DOHH2 (cell line): Measurements from ENCODE around the gene CDC42.
"Not testable (repeated sequence)": the region's sequence is repeated elsewhere in the genome, so short reads cannot be mapped to it uniquely, and the experiment has no call there.

ENCODE experiments used
- H3F3A ChIP-seq: fragments of 200-600 bp; sonication (generic), shearing (Covaris generic); 2 replicates; pipeline ENCODE4 v1.6.0; 2016; ENCODE audit warnings: antibody characterized with exemption, mild to moderate bottlenecking; ENCODE audit not compliant: control insufficient read depth, insufficient read depth
- H3K27ac ChIP-seq: fragments of 200-600 bp; sonication (generic); 2 replicates; pipeline ENCODE4 v1.5.1; 2014; ENCODE audit warnings: low read depth, mild to moderate bottlenecking, low read length, moderate library complexity
- H3K27me3 ChIP-seq: fragments of 200-600 bp; sonication (generic); 2 replicates; pipeline ENCODE4 v1.6.1; 2014; ENCODE audit warnings: mild to moderate bottlenecking, low read length, mixed read lengths; ENCODE audit not compliant: control insufficient read depth
- H3K36me3 ChIP-seq: fragments of 200-600 bp; sonication (generic); 2 replicates; pipeline ENCODE4 v1.6.1; 2014; ENCODE audit warnings: mild to moderate bottlenecking, low read length, moderate library complexity, mixed read lengths; ENCODE audit not compliant: control insufficient read depth
- H3K4me1 ChIP-seq: fragments of 200-600 bp; sonication (generic); 2 replicates; pipeline ENCODE4 v1.6.1; 2014; ENCODE audit warnings: mild to moderate bottlenecking, low read length, mixed read lengths; ENCODE audit not compliant: control insufficient read depth
- H3K4me2 ChIP-seq: fragments of 200-600 bp; sonication (generic); 2 replicates; pipeline ENCODE4 v1.6.0; 2014; ENCODE audit warnings: mild to moderate bottlenecking, low read length, moderate library complexity
- H3K4me3 ChIP-seq: fragments of 200-600 bp; sonication (generic); 2 replicates; pipeline ENCODE4 v1.5.1; 2014; ENCODE audit warnings: mild to moderate bottlenecking, low read length, mixed read lengths
- H3K79me2 ChIP-seq: fragments of 200-600 bp; sonication (generic); 2 replicates; pipeline ENCODE4 v1.6.1; 2014; ENCODE audit warnings: mild to moderate bottlenecking, low read length, mixed read lengths; ENCODE audit not compliant: control insufficient read depth
- H3K9me2 ChIP-seq: fragments of 200-600 bp; sonication (generic); replicated peaks from 2 replicates; pipeline ENCODE4 v1.6.1; 2014; ENCODE audit warnings: mild to moderate bottlenecking, low read length, mixed read lengths; ENCODE audit not compliant: control insufficient read depth
- H3K9me3 ChIP-seq: fragments of 200-600 bp; sonication (generic); 2 replicates; pipeline ENCODE4 v1.6.1; 2014; ENCODE audit warnings: antibody characterized with exemption, low read length, mixed read lengths; ENCODE audit not compliant: control insufficient read depth, insufficient read depth
- H4K20me1 ChIP-seq: fragments of 200-600 bp; sonication (generic); 2 replicates; pipeline ENCODE4 v1.6.0; 2014; ENCODE audit warnings: low read depth, mild to moderate bottlenecking, antibody characterized with exemption, low read length, moderate library complexity; ENCODE audit not compliant: control insufficient read depth, insufficient read depth
- EZH2phosphoT487 ChIP-seq: fragments of 200-600 bp; sonication (generic); IDR thresholded peaks from 2 replicates; pipeline ENCODE4 v1.6.1; 2017; ENCODE audit warnings: borderline replicate concordance, mild to moderate bottlenecking, antibody characterized with exemption, low read length, moderate library complexity, mixed read lengths
- TF ChIP-seq, protein P1 (sequence below): fragments of 200-600 bp; sonication (generic); IDR thresholded peaks from one replicate; pipeline ENCODE4 v1.5.1; 2014; ENCODE audit warnings: antibody characterized with exemption, mild to moderate bottlenecking, low read depth, low read length; ENCODE audit not compliant: poor library complexity, severe bottlenecking

Gene CDC42

GRCh38 chr1:22009566-22009965 lies 42.9 kb upstream of the CDC42 start:
- H3F3A ChIP-seq, H3K27me3 ChIP-seq, H3K9me3 ChIP-seq, H3K4me1 ChIP-seq, H3K4me3 ChIP-seq, H3K79me2 ChIP-seq, H3K4me2 ChIP-seq, H4K20me1 ChIP-seq, H3K9me2 ChIP-seq, H3K27ac ChIP-seq, H3K36me3 ChIP-seq: not testable (repeated sequence)

DNA sequence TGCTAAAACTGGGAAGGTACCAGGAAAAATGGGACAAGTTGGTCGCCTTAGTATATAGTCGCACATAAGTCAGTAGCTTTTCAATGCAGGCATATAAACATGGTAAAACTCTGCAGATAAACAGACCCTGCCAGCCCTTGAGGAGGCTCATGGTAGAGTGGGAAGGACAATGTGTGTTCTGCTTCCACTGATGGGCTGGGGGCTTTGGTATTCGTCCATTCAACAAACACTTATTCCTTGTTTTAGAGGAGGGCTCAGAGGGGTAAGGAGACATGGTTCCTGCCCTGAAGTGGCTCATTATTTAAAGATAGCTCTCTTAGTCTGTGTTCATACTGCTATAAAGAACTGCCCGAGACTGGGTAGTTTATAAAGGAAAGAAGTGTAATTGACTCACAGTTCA lies 39.8 kb upstream of the CDC42 start:
- not testable (repeated sequence) for H3K27ac ChIP-seq, H3K79me2 ChIP-seq, H4K20me1 ChIP-seq, H3K9me3 ChIP-seq, H3K9me2 ChIP-seq, H3K4me3 ChIP-seq, H3F3A ChIP-seq, H3K4me1 ChIP-seq, H3K4me2 ChIP-seq, H3K36me3 ChIP-seq, H3K27me3 ChIP-seq

- not testable (repeated sequence) for H3K27ac ChIP-seq, H3K9me3 ChIP-seq, H3K4me3 ChIP-seq, H3K27me3 ChIP-seq, H3F3A ChIP-seq, H3K9me2 ChIP-seq, H3K79me2 ChIP-seq, H3K36me3 ChIP-seq, H3K4me2 ChIP-seq, H3K4me1 ChIP-seq, H4K20me1 ChIP-seq
These were observed 37.8 kb upstream of the CDC42 start for GRCh38 chr1:22014575-22015206.

DNA sequence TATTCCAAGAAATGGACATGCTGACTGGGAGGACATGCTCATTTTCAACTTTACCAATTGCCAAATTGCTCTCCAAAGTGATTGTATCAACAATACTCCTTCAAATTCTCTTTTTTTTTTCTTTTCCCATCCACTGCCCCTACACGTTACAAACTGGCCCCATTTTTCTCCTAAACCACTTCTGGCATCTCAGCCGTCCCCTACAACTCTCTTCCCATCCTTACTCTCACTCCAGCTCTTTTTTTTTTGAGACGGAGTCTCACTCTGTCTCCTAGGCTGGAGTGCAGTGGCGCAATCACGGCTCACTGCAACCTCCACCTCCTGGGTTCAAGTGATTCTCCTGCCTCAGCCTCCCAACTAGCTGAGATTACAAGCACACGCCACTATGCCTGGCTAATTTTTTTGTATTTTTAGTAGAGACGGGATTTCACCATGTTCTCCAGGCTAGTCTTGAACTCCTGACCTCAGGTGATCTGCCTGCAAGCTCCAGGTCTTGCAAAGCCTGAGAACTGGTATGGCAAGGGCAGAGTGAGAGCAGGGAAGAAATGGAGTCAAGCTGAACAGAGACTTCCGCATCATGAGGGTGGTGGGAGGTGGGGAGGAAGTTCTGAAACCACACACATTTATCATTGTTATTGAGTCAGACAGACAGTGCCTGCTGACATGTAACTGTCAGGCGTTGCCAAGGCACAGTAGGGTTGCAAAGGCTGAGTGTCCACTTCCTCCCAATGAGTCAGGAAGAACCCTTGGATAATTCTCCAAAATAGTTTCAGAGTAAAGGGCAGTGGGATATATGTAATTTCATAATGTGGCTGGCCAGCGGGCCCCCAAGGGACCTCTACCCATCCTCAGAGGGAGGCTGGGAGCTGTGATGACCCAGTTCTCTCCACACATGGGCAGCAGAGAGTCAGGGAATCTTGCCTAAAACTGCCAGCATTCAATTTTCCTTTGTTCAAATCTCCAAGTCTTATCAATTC lies 33.6 kb upstream of the CDC42 start:
- Histone ChIP-seq H3K36me3 (no peaks in the 10 kb centered on the region), H4K20me1 (no peaks in the 10 kb centered on the region), H3K9me2 (no peaks in the 10 kb centered on the region), H3K9me3 (no peaks in the 10 kb centered on the region), H3K4me3 (no peak overlapping the region), H3K79me2 (no peaks in the 10 kb centered on the region), H3F3A (0 out of 2 replicates have a peak, but pooled peaks cover 3% of the 10 kb centered on the region), H3K27ac (no peak overlapping the region), H3K4me2 (no peak overlapping the region), H3K4me1 (peaks cover 4% of the 10 kb centered on the region; the same call in 1 of the 2 replicates), H3K27me3 (peaks cover 9% of the 10 kb centered on the region)
- TF ChIP-seq EZH2phosphoT487 = no peak
- TF ChIP-seq, protein P1, sequence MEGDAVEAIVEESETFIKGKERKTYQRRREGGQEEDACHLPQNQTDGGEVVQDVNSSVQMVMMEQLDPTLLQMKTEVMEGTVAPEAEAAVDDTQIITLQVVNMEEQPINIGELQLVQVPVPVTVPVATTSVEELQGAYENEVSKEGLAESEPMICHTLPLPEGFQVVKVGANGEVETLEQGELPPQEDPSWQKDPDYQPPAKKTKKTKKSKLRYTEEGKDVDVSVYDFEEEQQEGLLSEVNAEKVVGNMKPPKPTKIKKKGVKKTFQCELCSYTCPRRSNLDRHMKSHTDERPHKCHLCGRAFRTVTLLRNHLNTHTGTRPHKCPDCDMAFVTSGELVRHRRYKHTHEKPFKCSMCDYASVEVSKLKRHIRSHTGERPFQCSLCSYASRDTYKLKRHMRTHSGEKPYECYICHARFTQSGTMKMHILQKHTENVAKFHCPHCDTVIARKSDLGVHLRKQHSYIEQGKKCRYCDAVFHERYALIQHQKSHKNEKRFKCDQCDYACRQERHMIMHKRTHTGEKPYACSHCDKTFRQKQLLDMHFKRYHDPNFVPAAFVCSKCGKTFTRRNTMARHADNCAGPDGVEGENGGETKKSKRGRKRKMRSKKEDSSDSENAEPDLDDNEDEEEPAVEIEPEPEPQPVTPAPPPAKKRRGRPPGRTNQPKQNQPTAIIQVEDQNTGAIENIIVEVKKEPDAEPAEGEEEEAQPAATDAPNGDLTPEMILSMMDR = no peak
